ENCODE measurements around the gene KCNAB2.

The KCNAB2 gene

GRCh38 chr1:6097117-6097595, 51.5 kb downstream of the KCNAB2 start:
- DNase-seq (ENCODE audit: low spot score): no peak

- no peak for DNase-seq (ENCODE audit: low spot score)
These were observed 52.1 kb downstream of the KCNAB2 start for GRCh38 chr1:6097824-6098223.

GRCh38 chr1:6098303-6099215, 52.9 kb downstream of the KCNAB2 start:
- no peak for DNase-seq (ENCODE audit: low spot score)

- DNase-seq (ENCODE audit: low spot score): no peak
These were observed 53.6 kb downstream of the KCNAB2 start for GRCh38 chr1:6099297-6099696.

GRCh38 chr1:6099787-6100765, 54.4 kb downstream of the KCNAB2 start:
- no peak for DNase-seq (ENCODE audit: low spot score)

GRCh38 chr1:6100861-6101783, 55.4 kb downstream of the KCNAB2 start:
- DNase-seq (ENCODE audit: low spot score): no peak

- no peak for DNase-seq (ENCODE audit: low spot score)
These were observed 56.3 kb downstream of the KCNAB2 start for GRCh38 chr1:6101826-6102531.

- DNase-seq (ENCODE audit: low spot score): no peak
These were observed 56.8 kb downstream of the KCNAB2 start for GRCh38 chr1:6102532-6102845.

- no peak for DNase-seq (ENCODE audit: low spot score)
These were observed 57.6 kb downstream of the KCNAB2 start for GRCh38 chr1:6103111-6103853.

- DNase-seq (ENCODE audit: low spot score): no peak
These were observed 58.3 kb downstream of the KCNAB2 start for GRCh38 chr1:6103854-6104530.

GRCh38 chr1:6104631-6105030, 58.9 kb downstream of the KCNAB2 start:
- DNase-seq (ENCODE audit: low spot score): no peak

- no peak for DNase-seq (ENCODE audit: low spot score)
These were observed 59.6 kb downstream of the KCNAB2 start for GRCh38 chr1:6105218-6105679.

GRCh38 chr1:6105763-6106162, 60.1 kb downstream of the KCNAB2 start:
- DNase-seq (ENCODE audit: low spot score): no peak

GRCh38 chr1:6106321-6106731, 60.6 kb downstream of the KCNAB2 start:
- DNase-seq (ENCODE audit: low spot score): no peak

- no peak for DNase-seq (ENCODE audit: low spot score)
These were observed 61.3 kb downstream of the KCNAB2 start for GRCh38 chr1:6106977-6107376.

GRCh38 chr1:6107409-6108356, 62.0 kb downstream of the KCNAB2 start:
- no peak for DNase-seq (ENCODE audit: low spot score)

- no peak for DNase-seq (ENCODE audit: low spot score)
These were observed 62.8 kb downstream of the KCNAB2 start for GRCh38 chr1:6108476-6108875.

- DNase-seq (ENCODE audit: low spot score): no peak
These were observed 63.4 kb downstream of the KCNAB2 start for GRCh38 chr1:6108937-6109614.

All from hematopoietic multipotent progenitor cell treated with erythropoietin and hydrocortisone succinate and interleukin-3 and kit ligand, for 17 days (in vitro differentiated cells).